ENCODE measurements around the gene EVA1A.

EVA1A gene

GRCh38 chr2:75456825-75457224, 103.9 kb downstream of the EVA1A start:
- no peaks in the 10 kb centered on the region for H3K4me1 ChIP-seq (ENCODE audit: control insufficient read depth, insufficient read depth, low read length)
- ChIA-PET CTCF (interaction anchor here (0.6 to 1.2 kb wide), 3 partner anchors 9 to 647 kb away, joined by 3 to 5 read pairs (median 3); no protein-coding TSS in a partner anchor), POLR2A (no interaction called here)

DNA sequence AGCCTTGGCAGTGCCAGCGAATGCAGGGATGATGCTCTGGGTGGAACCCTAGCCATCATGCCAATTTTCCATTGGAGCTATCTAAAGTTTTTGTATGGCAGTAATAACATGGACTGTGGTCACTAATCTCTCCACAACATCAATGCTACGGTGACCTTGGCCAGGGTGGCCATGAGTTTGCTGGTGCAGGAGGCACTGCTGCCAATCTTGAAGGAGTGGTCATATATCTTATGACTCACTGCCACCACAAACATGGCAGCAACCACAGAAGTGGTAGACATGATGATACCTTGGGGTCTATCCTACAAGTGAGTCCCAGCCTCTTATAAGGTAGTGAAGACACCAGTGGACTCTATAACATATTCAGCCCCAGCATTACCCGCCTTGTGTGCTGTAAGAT, 104.6 kb downstream of the EVA1A start:
- CTCF ChIA-PET = interaction anchor here (0.5 to 0.6 kb wide), 2 partner anchors 73 to 646 kb away, joined by 3 read pairs; no protein-coding TSS in a partner anchor
- POLR2A ChIA-PET = no interaction called here
- Histone ChIP-seq H3K27ac (ENCODE audit: extremely low read depth, low read depth, low read length) (no peak overlapping the region), H3K4me3 (ENCODE audit: low read depth, low read length) (no peak overlapping the region), H3K9me3 (ENCODE audit: control insufficient read depth, insufficient read depth, low read depth, low read length) (no peaks in the 10 kb centered on the region), H3K4me1 (ENCODE audit: control insufficient read depth, insufficient read depth, low read length) (no peaks in the 10 kb centered on the region), H3K36me3 (ENCODE audit: control insufficient read depth in 2 of 2, insufficient read depth in 1 of 2, low read length in 2 of 2) (no peaks in the 10 kb centered on the region)
- TF ChIP-seq ZFP3 (tag by site-specific recombination; IDR thresholded peaks at IDR 0.05; ENCODE audit: low read depth) (no peak), SP2 (tag by site-specific recombination; IDR thresholded peaks at IDR 0.05) (no peak), ZNF571 (tag by site-specific recombination; IDR thresholded peaks at IDR 0.05) (no peak), ZNF777 (tag by site-specific recombination; IDR thresholded peaks at IDR 0.05; ENCODE audit: borderline replicate concordance) (no peak)

More at GRCh38 chr2:75456825-75457224, 103.9 kb downstream of the EVA1A start:
- Histone ChIP-seq H3K4me3 (ENCODE audit: low read depth, low read length) (no peak overlapping the region), H3K9me3 (ENCODE audit: control insufficient read depth, insufficient read depth, low read depth, low read length) (no peaks in the 10 kb centered on the region), H3K27ac (ENCODE audit: extremely low read depth, low read depth, low read length) (no peak overlapping the region), H3K36me3 (ENCODE audit: control insufficient read depth in 2 of 2, insufficient read depth in 1 of 2, low read length in 2 of 2) (no peaks in the 10 kb centered on the region)
- TF ChIP-seq ZNF530 (tag by site-specific recombination; IDR thresholded peaks at IDR 0.05; ENCODE audit: low read depth) (no peak), SP7 (tag by site-specific recombination; IDR thresholded peaks at IDR 0.05) (no peak), ZNF146 (tag by site-specific recombination; IDR thresholded peaks at IDR 0.05) (no peak), ZFP37 (tag by site-specific recombination; IDR thresholded peaks at IDR 0.05) (no peak), ZNF169 (tag by site-specific recombination; IDR thresholded peaks at IDR 0.05) (no peak), ZNF747 (tag by site-specific recombination; IDR thresholded peaks at IDR 0.05) (no peak), ZNF362 (tag by site-specific recombination; IDR thresholded peaks at IDR 0.05) (no peak), GFI1B (tag by site-specific recombination; IDR thresholded peaks at IDR 0.05) (no peak), ZNF701 (tag by site-specific recombination; IDR thresholded peaks at IDR 0.05) (no peak), ZFHX2 (tag by site-specific recombination; conservative IDR thresholded peaks at IDR 0.05) (no peak), ZSCAN30 (tag by site-specific recombination; IDR thresholded peaks at IDR 0.05) (no peak), PATZ1 (tag by site-specific recombination; IDR thresholded peaks at IDR 0.05) (no peak), KLF16 (tag by site-specific recombination; IDR thresholded peaks at IDR 0.05) (no peak)
- TF ChIP-seq, protein P1, sequence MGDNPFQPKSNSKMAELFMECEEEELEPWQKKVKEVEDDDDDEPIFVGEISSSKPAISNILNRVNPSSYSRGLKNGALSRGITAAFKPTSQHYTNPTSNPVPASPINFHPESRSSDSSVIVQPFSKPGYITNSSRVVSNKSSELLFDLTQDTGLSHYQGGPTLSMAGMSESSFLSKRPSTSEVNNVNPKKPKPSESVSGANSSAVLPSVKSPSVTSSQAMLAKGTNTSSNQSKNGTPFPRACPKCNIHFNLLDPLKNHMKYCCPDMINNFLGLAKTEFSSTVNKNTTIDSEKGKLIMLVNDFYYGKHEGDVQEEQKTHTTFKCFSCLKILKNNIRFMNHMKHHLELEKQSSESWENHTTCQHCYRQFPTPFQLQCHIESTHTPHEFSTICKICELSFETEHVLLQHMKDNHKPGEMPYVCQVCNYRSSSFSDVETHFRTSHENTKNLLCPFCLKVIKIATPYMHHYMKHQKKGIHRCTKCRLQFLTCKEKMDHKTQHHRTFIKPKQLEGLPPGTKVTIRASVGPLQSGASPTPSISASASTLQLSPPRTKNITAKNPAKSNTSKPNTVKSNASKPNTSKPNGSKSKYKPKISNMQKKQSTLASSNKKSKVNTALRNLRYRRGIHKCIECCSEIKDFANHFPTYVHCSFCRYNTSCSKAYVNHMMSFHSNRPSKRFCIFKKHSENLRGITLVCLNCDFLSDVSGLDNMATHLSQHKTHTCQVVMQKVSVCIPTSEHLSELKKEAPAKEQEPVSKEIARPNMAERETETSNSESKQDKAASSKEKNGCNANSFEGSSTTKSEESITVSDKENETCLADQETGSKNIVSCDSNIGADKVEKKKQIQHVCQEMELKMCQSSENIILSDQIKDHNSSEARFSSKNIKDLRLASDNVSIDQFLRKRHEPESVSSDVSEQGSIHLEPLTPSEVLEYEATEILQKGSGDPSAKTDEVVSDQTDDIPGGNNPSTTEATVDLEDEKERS (tag by site-specific recombination; IDR thresholded peaks at IDR 0.05) = no peak
- TF ChIP-seq, protein P2, sequence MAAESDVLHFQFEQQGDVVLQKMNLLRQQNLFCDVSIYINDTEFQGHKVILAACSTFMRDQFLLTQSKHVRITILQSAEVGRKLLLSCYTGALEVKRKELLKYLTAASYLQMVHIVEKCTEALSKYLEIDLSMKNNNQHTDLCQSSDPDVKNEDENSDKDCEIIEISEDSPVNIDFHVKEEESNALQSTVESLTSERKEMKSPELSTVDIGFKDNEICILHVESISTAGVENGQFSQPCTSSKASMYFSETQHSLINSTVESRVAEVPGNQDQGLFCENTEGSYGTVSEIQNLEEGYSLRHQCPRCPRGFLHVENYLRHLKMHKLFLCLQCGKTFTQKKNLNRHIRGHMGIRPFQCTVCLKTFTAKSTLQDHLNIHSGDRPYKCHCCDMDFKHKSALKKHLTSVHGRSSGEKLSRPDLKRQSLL (tag by site-specific recombination; IDR thresholded peaks at IDR 0.05) = no peak
- TF ChIP-seq, protein P3, sequence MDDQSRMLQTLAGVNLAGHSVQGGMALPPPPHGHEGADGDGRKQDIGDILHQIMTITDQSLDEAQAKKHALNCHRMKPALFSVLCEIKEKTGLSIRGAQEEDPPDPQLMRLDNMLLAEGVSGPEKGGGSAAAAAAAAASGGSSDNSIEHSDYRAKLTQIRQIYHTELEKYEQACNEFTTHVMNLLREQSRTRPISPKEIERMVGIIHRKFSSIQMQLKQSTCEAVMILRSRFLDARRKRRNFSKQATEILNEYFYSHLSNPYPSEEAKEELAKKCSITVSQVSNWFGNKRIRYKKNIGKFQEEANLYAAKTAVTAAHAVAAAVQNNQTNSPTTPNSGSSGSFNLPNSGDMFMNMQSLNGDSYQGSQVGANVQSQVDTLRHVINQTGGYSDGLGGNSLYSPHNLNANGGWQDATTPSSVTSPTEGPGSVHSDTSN (CRISPR knock-in tag; IDR thresholded peaks at IDR 0.05) = no peak
